Measurements from ENCODE around the gene AGK. TPM values are rescaled to one million over a fixed set of nuclear protein-coding genes. Genes with fewer than 3 reads are reported as not detected.

The AGK gene
- total RNA-seq, 1 experiment from 2014 or later, result 41.9 TPM

DNA sequence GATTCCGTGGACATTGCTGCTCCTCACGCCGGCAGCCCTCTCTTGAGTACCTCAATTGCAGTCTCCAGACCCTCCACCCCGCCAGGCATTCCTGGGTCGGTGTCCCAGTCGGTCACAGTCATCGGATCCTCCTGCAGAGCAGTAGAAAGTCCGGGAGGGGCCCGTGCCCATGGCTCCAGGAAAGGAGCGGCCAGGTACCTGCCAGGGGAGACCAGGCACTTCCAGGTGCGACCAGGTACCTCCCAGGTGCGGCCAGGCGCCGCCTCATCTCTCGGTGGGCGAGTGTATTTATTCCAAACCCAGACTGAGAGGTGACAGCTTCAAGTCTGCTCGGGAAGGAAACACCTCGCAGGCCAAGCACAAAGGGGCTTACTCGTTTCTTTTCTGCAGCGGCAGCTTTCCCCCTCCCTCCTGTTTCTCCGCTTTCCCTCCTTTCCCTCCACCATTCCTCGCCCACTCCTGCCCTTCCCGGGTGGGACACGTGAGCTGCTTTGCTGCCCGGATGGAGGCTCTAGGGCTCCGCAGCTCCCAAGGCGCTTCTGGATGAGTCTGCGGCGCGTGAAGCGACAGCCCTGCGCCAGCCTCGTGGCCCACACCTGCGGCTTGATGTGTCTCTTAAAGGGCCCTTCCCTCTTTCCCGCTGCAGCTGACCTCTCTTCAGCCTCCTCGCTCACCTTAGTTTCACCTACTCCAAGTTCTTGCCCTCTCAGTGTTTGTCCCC, 39.4 kb upstream of the AGK start:
- intact Hi-C loops (cut with micrococcal nuclease; ENCODE audit: unreplicated experiment), result no loop called here
- ChIA-PET CTCF (no interaction called here), POLR2A (ENCODE audit: low non-redundant PET) (no interaction called here)
- Histone ChIP-seq H3K27ac (ENCODE audit: low read depth, low read length, poor library complexity, severe bottlenecking) (no peak overlapping the region), H3K36me3 (ENCODE audit: insufficient read depth, low read length, poor library complexity, severe bottlenecking) (no peaks in the 10 kb centered on the region), H3K9me3 (ENCODE audit: low read depth, low read length, poor library complexity, severe bottlenecking) (no peaks in the 10 kb centered on the region), H3K4me1 (ENCODE audit: insufficient read depth, low read length, poor library complexity, severe bottlenecking) (no peaks in the 10 kb centered on the region), H3K27me3 (replicated peaks; ENCODE audit: insufficient read depth, low read depth, low read length, poor library complexity) (peaks cover 24% of the 10 kb centered on the region), H3K4me3 (ENCODE audit: low read depth, low read length, poor library complexity, severe bottlenecking) (no peak overlapping the region)
- DNase-seq (ENCODE audit: low spot score), result peak; percentile 7
- no TSS peak for BruUV-seq (replicated peaks)
- TF ChIP-seq, protein P1, sequence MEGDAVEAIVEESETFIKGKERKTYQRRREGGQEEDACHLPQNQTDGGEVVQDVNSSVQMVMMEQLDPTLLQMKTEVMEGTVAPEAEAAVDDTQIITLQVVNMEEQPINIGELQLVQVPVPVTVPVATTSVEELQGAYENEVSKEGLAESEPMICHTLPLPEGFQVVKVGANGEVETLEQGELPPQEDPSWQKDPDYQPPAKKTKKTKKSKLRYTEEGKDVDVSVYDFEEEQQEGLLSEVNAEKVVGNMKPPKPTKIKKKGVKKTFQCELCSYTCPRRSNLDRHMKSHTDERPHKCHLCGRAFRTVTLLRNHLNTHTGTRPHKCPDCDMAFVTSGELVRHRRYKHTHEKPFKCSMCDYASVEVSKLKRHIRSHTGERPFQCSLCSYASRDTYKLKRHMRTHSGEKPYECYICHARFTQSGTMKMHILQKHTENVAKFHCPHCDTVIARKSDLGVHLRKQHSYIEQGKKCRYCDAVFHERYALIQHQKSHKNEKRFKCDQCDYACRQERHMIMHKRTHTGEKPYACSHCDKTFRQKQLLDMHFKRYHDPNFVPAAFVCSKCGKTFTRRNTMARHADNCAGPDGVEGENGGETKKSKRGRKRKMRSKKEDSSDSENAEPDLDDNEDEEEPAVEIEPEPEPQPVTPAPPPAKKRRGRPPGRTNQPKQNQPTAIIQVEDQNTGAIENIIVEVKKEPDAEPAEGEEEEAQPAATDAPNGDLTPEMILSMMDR (conservative IDR thresholded peaks at IDR 0.05; ENCODE audit: low read depth, low read length), result no peak
- no peak for TF ChIP-seq EZH2 (IDR thresholded peaks at IDR 0.05; ENCODE audit: borderline replicate concordance, low read depth, low read length, poor library complexity, severe bottlenecking)

DNA sequence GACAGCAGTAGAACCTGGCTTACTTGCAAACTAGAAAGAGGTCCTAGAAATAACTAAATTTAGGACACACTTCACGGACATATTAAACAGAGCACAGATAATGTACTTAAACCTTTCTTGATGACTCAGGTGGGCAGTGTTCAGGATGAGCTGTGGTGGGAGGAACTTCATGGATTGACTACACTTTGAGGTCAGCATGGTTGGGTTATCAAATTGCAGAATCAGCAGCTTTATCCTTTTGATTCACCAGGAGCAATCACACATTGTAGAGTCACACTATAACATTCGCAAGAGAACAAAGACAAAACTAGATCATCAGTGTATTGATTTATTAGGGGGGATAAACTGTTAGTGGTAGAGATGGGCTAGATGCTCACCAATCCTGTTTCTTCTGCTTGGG, 38.6 kb upstream of the AGK start:
- no peak for DNase-seq (ENCODE audit: low spot score)
- Histone ChIP-seq H3K4me3 (ENCODE audit: low read depth, low read length, poor library complexity, severe bottlenecking) (no peak overlapping the region), H3K27me3 (replicated peaks; ENCODE audit: insufficient read depth, low read depth, low read length, poor library complexity) (peaks cover 24% of the 10 kb centered on the region), H3K36me3 (ENCODE audit: insufficient read depth, low read length, poor library complexity, severe bottlenecking) (no peaks in the 10 kb centered on the region), H3K9me3 (ENCODE audit: low read depth, low read length, poor library complexity, severe bottlenecking) (no peaks in the 10 kb centered on the region), H3K27ac (ENCODE audit: low read depth, low read length, poor library complexity, severe bottlenecking) (no peak overlapping the region), H3K4me1 (ENCODE audit: insufficient read depth, low read length, poor library complexity, severe bottlenecking) (no peaks in the 10 kb centered on the region)
- no TSS peak for BruUV-seq (replicated peaks)
- CTCF ChIA-PET, result no interaction called here
- intact Hi-C loops (cut with micrococcal nuclease; ENCODE audit: unreplicated experiment), result no loop called here
- POLR2A ChIA-PET (ENCODE audit: low non-redundant PET), result no interaction called here
- TF ChIP-seq, protein P1 (conservative IDR thresholded peaks at IDR 0.05; ENCODE audit: low read depth, low read length), result no peak
- TF ChIP-seq EZH2 (IDR thresholded peaks at IDR 0.05; ENCODE audit: borderline replicate concordance, low read depth, low read length, poor library complexity, severe bottlenecking), result no peak

DNA sequence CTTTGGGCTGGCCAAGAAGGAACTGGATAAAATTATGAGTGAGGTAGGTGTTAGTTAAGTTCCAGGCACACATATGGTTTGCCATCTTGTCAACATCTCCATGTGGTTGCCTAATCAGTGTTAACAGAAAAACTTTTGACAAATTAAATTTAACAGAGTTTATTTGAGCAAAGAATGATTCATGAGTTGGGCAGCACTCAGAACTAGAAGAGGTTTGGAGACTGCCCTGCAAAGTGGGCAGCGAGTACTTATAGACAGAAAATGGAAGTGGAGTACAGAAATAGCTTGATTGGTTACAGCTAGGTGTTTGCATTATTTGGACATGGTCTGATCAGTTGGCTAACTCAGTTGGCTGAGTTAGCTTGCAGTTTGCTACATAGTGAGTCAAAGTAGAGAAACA, 37.5 kb upstream of the AGK start:
- POLR2A ChIA-PET (ENCODE audit: low non-redundant PET), result no interaction called here
- intact Hi-C loops (cut with micrococcal nuclease; ENCODE audit: unreplicated experiment), result no loop called here
- no peak for DNase-seq (ENCODE audit: low spot score)
- Histone ChIP-seq H3K27ac (ENCODE audit: low read depth, low read length, poor library complexity, severe bottlenecking) (no peak overlapping the region), H3K36me3 (ENCODE audit: insufficient read depth, low read length, poor library complexity, severe bottlenecking) (no peaks in the 10 kb centered on the region), H3K9me3 (ENCODE audit: low read depth, low read length, poor library complexity, severe bottlenecking) (no peaks in the 10 kb centered on the region), H3K4me1 (ENCODE audit: insufficient read depth, low read length, poor library complexity, severe bottlenecking) (no peaks in the 10 kb centered on the region), H3K27me3 (replicated peaks; ENCODE audit: insufficient read depth, low read depth, low read length, poor library complexity) (peaks cover 24% of the 10 kb centered on the region), H3K4me3 (ENCODE audit: low read depth, low read length, poor library complexity, severe bottlenecking) (no peak overlapping the region)
- TF ChIP-seq EZH2 (IDR thresholded peaks at IDR 0.05; ENCODE audit: borderline replicate concordance, low read depth, low read length, poor library complexity, severe bottlenecking), result no peak
- TF ChIP-seq, protein P1 (conservative IDR thresholded peaks at IDR 0.05; ENCODE audit: low read depth, low read length), result no peak
- CTCF ChIA-PET, result no interaction called here
- BruUV-seq (replicated peaks), result no TSS peak

Measured in A673 (cell line).